K562 (cell line): Measurements from ENCODE around the gene TTC33. TPM values are rescaled to one million over a fixed set of nuclear protein-coding genes. Genes with fewer than 3 reads are reported as not detected.

Source experiments
- ATAC-seq: fragments of 200-7000 bp; cut with Tn5 transposase; 3 replicates; pipeline ENCODE4 v1.9.1; 2020; ENCODE audit warnings: moderate library complexity
- BruUV-seq: library from RNA; stranded (reverse); fragments of 400-500 nt; replicated peaks from 2 replicates; lab custom pipeline; 2021; lab: Mats Ljungman, UMichigan
- CTCF ChIA-PET: fragments of 300-600 bp; formaldehyde crosslinking; extraction: SDS; loops from one replicate; lab custom pipeline; 2021; ENCODE audit warnings: low intra/inter-chr PET ratio; lab: Yijun Ruan, JAX
- POLR2A ChIA-PET: fragments of 300-600, 350-650 bp; sonication (Branson Sonifier 250); formaldehyde crosslinking; extraction: SDS; loops from one replicate; lab custom pipeline; 2021; ENCODE audit warnings: antibody characterized with exemption, inconsistent platforms; lab: Yijun Ruan, JAX
- DNase-seq, 4 experiments: peaks; one replicate each; pipeline versions ENCODE4 v3.0.0 to v3.0.0-alpha.2; 2011 to 2018; ENCODE audit warnings: low spot score in 3 of 4, mixed read lengths in 3 of 4; ENCODE audit errors: extremely low read depth in 1 of 4
- FAIRE-seq: peaks from 2 replicates; lab custom pipeline; 2011; peaks lifted over from hg19 to GRCh38; lab: Jason Lieb, UNC
- H2AFZ ChIP-seq: 2 replicates; pipeline ENCODE4 v1.6.0; 2011; ENCODE audit warnings: low read depth, low read length, control low read depth, inconsistent platforms
- H3K27ac ChIP-seq: fragments of 200-600 bp; 3 replicates; pipeline ENCODE4 v1.8.0; 2011; ENCODE audit warnings: low read depth, mild to moderate bottlenecking, control low read depth, inconsistent platforms, low read length, moderate library complexity, mixed read lengths; ENCODE audit errors: extremely low read depth
- H3K27me3 ChIP-seq, 2 experiments: fragments of 300-600 bp in 1 of 2; 2 replicates in 1 of 2; 3 replicates in 1 of 2; pipeline versions ENCODE4 v1.6.0 to v1.8.0; 2011; ENCODE audit warnings: inconsistent platforms in 2 of 2, low read length in 2 of 2, mild to moderate bottlenecking in 1 of 2, mixed read lengths in 1 of 2, moderate library complexity in 1 of 2; ENCODE audit not compliant: control insufficient read depth in 2 of 2, insufficient read depth in 2 of 2
- H3K36me3 ChIP-seq: fragments of 300-600 bp; 3 replicates; pipeline ENCODE4 v1.8.0; 2011; ENCODE audit warnings: mild to moderate bottlenecking, low read length, inconsistent platforms; ENCODE audit not compliant: control insufficient read depth, insufficient read depth
- H3K4me1 ChIP-seq, 2 experiments: fragments of 200-600 bp in 1 of 2; replicated peaks in 1 of 2; 2 replicates in 1 of 2; 3 replicates in 1 of 2; pipeline versions ENCODE4 v1.5.1 to v1.8.0; 2011; ENCODE audit warnings: inconsistent platforms in 2 of 2, low read length in 2 of 2, mild to moderate bottlenecking in 1 of 2, mixed read lengths in 1 of 2, moderate library complexity in 1 of 2; ENCODE audit not compliant: control insufficient read depth in 2 of 2, insufficient read depth in 2 of 2
- H3K4me2 ChIP-seq: 2 replicates; pipeline ENCODE4 v1.6.1; 2011; ENCODE audit warnings: low read length, control low read depth, inconsistent platforms, mixed read lengths; ENCODE audit not compliant: insufficient read depth
- H3K4me3 ChIP-seq: fragments of 200-600 bp; sonication (generic), shearing (Covaris generic); 2 replicates; pipeline ENCODE4 v1.5.1; 2016; ENCODE audit warnings: control low read depth, inconsistent platforms
- H3K79me2 ChIP-seq: fragments of 200-600 bp; 3 replicates; pipeline ENCODE4 v1.8.0; 2011; ENCODE audit warnings: low read length, inconsistent platforms; ENCODE audit not compliant: control insufficient read depth, insufficient read depth
- H3K9ac ChIP-seq, 2 experiments: 2 replicates each; pipeline versions ENCODE4 v1.6.0 to v1.6.1; 2011; ENCODE audit warnings: low read depth in 2 of 2, low read length in 2 of 2, control low read depth in 1 of 2, inconsistent platforms in 1 of 2, mild to moderate bottlenecking in 1 of 2, mixed read lengths in 1 of 2; ENCODE audit not compliant: insufficient read depth in 1 of 2
- H3K9me1 ChIP-seq: one replicate; pipeline ENCODE4 v1.6.0; 2011; ENCODE audit warnings: inconsistent platforms, mild to moderate bottlenecking, low read length, moderate library complexity; ENCODE audit not compliant: control insufficient read depth, insufficient read depth
- H3K9me3 ChIP-seq: replicated peaks from 2 replicates; pipeline ENCODE4 v1.5.1; 2011; ENCODE audit warnings: low read depth, low read length, inconsistent platforms; ENCODE audit not compliant: control insufficient read depth, insufficient read depth
- H4K20me1 ChIP-seq: replicated peaks from 2 replicates; pipeline ENCODE4 v1.6.1; 2011; ENCODE audit warnings: low read length, inconsistent platforms, mixed read lengths; ENCODE audit not compliant: control insufficient read depth, insufficient read depth
- RBM14 ChIP-seq: fragments of 200-400 bp; formaldehyde crosslinking; IDR thresholded peaks from 2 replicates; pipeline ENCODE4 v1.6.1; 2018; ENCODE audit warnings: low read depth, mild to moderate bottlenecking, low read length, moderate library complexity, borderline replicate concordance; ENCODE audit not compliant: insufficient read depth
- RCOR1 ChIP-seq, 2 experiments: IDR thresholded peaks; 2 replicates each; pipeline ENCODE4 v1.6.1; 2012; ENCODE audit warnings: low read depth in 2 of 2, low read length in 2 of 2, borderline replicate concordance in 1 of 2, improper control_type of control experiment in 1 of 2
- ZNF134 ChIP-seq: fragments of 250-450 bp; sonication (Bioruptor Pico); conservative IDR thresholded peaks from 2 replicates; pipeline ENCODE4 v1.4.0; 2020
- ZNF274 ChIP-seq: IDR thresholded peaks from 2 replicates; pipeline ENCODE4 v1.6.1; 2011; ENCODE audit warnings: low read depth, mild to moderate bottlenecking, low read length, moderate library complexity, borderline replicate concordance
- ZNF354B ChIP-seq: fragments of 250-450 bp; sonication (Bioruptor Pico); IDR thresholded peaks from 2 replicates; pipeline ENCODE4 v1.4.0; 2020
- ZNF699 ChIP-seq: fragments of 250-450 bp; sonication (Bioruptor Pico); IDR thresholded peaks from 2 replicates; pipeline ENCODE4 v1.8.0; 2021; ENCODE audit warnings: mild to moderate bottlenecking, moderate library complexity; ENCODE audit not compliant: insufficient replicate concordance
- WGBS: fragments of 100-300 bp; shearing (Covaris generic); methylation state at CpG from one replicate; pipeline ENCODE4 v1.1.6; 2016; ENCODE audit warnings: low coverage, mixed read lengths; ENCODE audit not compliant: insufficient coverage; ENCODE audit errors: missing lambda C conversion rate; 5-methylcytosine and 5-hydroxymethylcytosine counted together
- in situ Hi-C: fragments of 300-500 bp; cut with MboI; formaldehyde crosslinking; loops from 4 replicates; pipeline ENCODE4 v1.15.0; 2018; ENCODE audit warnings: inconsistent platforms, mixed read lengths
- intact Hi-C: fragments of 100-400 bp; cut with micrococcal nuclease; formaldehyde crosslinking; loops from 2 replicates; pipeline ENCODE4 v1.14.2; 2022
- polyA plus RNA-seq, 8 experiments: library from polyadenylated mRNA; depleted of rRNA in 4 of 8; stranded (reverse) in 5 of 8; unstranded in 3 of 8; fragments of >200 nt; fragmentation: Nextera tagmentation in 2 of 8; fragmentation: Illumina TruSeq in 1 of 8; extraction: Ambion mirVana in 2 of 8; extraction: Trizol in 1 of 8; gene quantifications; 2 replicates each; pipeline versions ENCODE4 v1.2.1 to v1.2.3, GENCODE V29; 2011 to 2014; ENCODE audit warnings: inconsistent platforms in 1 of 8, missing spikeins in 1 of 8
- total RNA-seq, 7 experiments: library from RNA; depleted of rRNA in 6 of 7; stranded (reverse); fragments of >200 nt in 6 of 7; fragmentation: Illumina TruSeq in 2 of 7; extraction: Trizol in 2 of 7; gene quantifications; 2 replicates each; pipeline versions ENCODE4 v1.2.1 to v1.2.3, GENCODE V29; 2011 to 2021; ENCODE audit warnings: low replicate concordance in 1 of 7

Gene TTC33
- total and polyA plus RNA-seq, 9 of the 15 experiments (the other 6 are each of a cell fraction or from before 2014, with no cell fraction given), result 11.5 to 24.9 (median 21.1) TPM

DNA sequence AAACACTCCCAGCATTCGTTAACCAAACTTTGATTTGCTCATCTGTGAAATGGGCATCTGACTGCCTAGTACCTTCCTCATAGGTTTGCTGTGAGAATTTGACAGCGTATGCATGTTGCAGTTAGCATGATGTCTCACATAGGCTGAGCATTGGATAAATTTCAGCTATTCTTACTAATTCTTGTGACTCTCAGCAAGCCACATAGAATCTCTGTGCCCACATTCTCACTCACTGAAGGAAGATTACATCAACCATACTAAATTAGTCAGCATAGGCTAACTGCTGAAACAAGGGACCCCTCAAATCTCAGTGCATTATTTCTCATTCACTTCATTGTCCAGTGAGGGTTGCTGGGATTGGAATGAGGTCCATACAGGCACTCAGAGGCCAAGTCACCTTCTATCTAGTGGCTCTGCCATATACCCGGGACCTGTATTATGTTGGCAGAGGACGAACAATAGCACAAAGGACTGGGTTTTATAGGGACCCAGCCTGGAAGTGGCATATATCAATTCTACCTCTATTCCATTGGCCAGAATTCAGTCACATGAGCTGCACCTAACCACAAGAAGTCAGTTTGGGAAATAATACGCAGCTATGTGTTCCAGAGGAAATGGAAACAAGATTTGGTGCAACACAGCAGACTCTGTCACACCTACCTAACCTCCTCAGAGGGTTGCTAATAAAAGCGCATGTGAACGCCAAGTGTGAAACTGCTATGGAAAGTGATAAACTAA lies 80.2 kb downstream of the TTC33 start:
- Histone ChIP-seq H3K79me2 (no peaks in the 10 kb centered on the region), H3K4me3 (no peak overlapping the region), H3K27me3 (peaks cover 4 to 14% of the 10 kb centered on the region in 2 experiments), H3K4me2 (no peak overlapping the region), H2AFZ (no peak overlapping the region), H4K20me1 (no peaks in the 10 kb centered on the region), H3K4me1 (peaks cover 0 to 14% of the 10 kb centered on the region in 2 experiments; a peak in 2 of 5 replicates), H3K9me3 (no peaks in the 10 kb centered on the region), H3K9ac (no peak overlapping the region), H3K9me1 (no peaks in the 10 kb centered on the region), H3K36me3 (no peaks in the 10 kb centered on the region), H3K27ac (no peak overlapping the region)
- ATAC-seq (no peak), DNase-seq (no peak), FAIRE-seq (no peak)
- BruUV-seq, result no TSS peak
- TF ChIP-seq ZNF699 (CRISPR knock-in tag), result no peak
- no peak for TF ChIP-seq RCOR1 (IDR thresholded peaks at IDR 0.05; ENCODE audit: borderline replicate concordance in 1 of 2, low read depth in 2 of 2, low read length in 2 of 2)
- TF ChIP-seq ZNF354B (CRISPR knock-in tag), result no peak
- no peak for TF ChIP-seq ZNF134
- TF ChIP-seq RBM14, result no peak
- no peak for TF ChIP-seq ZNF274
- CTCF ChIA-PET, result no interaction called here
- in situ Hi-C loops (loop anchor here (25.0 kb wide), 1 partner anchor 738 kb away; no protein-coding TSS in a partner anchor), intact Hi-C loops (no loop called here)
- POLR2A ChIA-PET, result no interaction called here
- WGBS, result 3% methylated on average over 7 of the region's 7 CpGs
